Measurements from ENCODE around the gene MRPL53.
"Not testable (repeated sequence)": the region's sequence is repeated elsewhere in the genome, so short reads cannot be mapped to it uniquely, and the experiment has no call there.

The MRPL53 gene

GRCh38 chr2:74457549-74458131 lies 14.8 kb downstream of the MRPL53 start:
- H3K9ac ChIP-seq (ENCODE audit: low read depth, low read length) = peak overlapping the region; percentile 90
- peaks cover 13% of the 10 kb centered on the region for H3K4me1 ChIP-seq (ENCODE audit: insufficient read depth, low read length)
- no peaks in the 10 kb centered on the region for H3K9me3 ChIP-seq (ENCODE audit: control insufficient read depth, insufficient read depth, low read length)
- H3K36me3 ChIP-seq (ENCODE audit: insufficient read depth, low read length) = no peaks in the 10 kb centered on the region

DNA sequence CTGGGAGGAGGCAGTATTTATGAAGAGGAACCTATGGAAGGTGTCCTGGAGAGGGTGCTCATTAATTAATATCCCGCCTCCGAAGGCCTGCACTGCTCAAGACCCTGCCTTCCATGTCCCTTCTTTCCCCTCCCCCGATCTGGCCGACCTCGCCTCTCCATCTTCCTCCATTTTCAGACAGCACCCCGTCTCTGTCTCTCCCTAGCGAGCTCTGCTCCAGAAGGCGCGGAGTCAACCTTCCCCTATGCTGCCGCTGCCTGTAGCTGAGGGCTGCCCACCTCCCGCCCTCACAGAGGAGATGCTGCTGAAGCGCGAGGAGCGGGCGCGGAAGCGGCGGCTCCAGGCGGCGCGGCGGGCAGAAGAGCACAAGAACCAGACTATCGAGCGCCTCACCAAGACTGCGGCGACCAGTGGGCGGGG lies 15.3 kb downstream of the MRPL53 start:
- H3K4me1 ChIP-seq (ENCODE audit: insufficient read depth, low read length) = peaks cover 16% of the 10 kb centered on the region
- peak overlapping the region; percentile 66 for H3K9ac ChIP-seq (ENCODE audit: low read depth, low read length)
- no peaks in the 10 kb centered on the region for H3K9me3 ChIP-seq (ENCODE audit: control insufficient read depth, insufficient read depth, low read length)
- H3K36me3 ChIP-seq (ENCODE audit: insufficient read depth, low read length) = no peaks in the 10 kb centered on the region

DNA sequence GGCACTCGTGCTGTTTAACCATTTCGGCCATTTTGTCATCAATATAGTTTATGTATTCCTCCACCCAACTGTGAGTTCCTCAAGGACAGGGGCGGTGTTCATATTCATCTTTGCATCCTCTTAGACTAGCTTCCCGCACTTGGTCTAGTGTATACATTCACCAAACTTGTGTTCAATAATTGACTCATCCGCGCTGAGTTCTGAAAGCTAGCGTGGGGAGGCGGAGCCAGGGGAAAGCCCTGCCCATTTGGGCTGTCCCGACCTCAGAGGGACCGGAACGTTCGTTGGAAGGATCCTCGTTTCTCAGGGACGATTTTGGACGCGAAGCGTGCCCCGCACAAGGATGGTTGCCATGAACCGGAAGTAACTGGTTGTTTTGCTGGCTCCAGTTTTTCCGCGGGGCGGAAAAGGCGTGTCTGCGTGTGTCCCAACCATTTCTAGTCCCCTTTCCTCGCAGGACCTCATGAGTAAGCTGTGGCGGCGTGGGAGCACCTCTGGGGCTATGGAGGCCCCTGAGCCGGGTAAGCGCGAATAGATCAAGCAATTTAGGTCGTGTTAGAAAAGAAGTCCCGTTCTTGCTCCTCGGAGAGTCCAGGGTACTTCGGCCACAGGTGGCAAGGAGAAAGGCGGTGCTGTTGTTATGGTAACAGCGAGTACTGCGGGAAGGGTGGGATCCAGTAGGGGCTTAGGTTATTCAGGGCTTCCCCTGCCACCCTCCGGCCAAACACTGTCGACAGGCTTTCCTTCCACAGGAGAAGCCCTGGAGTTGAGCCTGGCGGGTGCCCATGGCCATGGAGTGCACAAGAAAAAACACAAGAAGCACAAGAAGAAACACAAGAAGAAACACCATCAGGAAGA lies 17.6 kb downstream of the MRPL53 start, which contains the start of gene INO80B:
Gene INO80B (plus strand): TSS at position 434 of the 858 bp plus-strand sequence. CDS start 30 bp downstream, at position 464.
- H3K4me1 ChIP-seq (ENCODE audit: insufficient read depth, low read length) = peaks cover 16% of the 10 kb centered on the region

DNA sequence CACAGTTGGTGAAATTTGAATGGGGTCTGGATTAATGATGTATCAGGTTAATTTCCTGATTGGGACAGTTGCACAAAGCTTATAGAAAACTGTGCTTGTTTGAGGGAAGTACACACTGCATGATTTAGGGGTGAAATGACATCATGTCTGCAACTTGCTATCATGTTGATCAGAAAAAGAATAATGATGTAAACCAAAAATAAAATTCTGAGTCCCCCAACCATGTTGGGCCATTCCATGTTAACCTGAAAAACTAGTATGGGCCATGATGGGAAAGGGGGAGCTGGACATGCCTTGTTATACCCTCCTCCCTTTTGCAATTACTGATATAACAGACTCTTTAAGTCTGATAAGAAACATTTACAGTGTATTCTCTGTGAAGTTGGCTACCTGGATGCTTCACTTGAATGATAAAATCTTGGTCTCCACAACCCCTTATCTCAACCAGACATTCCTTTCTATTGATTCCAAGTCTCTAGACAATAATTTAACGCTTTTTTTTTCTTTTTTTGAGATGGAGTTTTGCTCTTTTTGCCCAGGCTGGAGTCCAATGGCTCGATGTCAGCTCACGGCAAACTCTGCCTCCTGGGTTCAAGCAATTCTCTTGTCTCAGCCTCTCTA lies 21.8 kb downstream of the MRPL53 start:
- no peaks in the 10 kb centered on the region for H3K36me3 ChIP-seq (ENCODE audit: insufficient read depth, low read length)
- H3K4me1 ChIP-seq (ENCODE audit: insufficient read depth, low read length) = peaks cover 5% of the 10 kb centered on the region; the same call in 1 of the 2 replicates
- no peaks in the 10 kb centered on the region for H3K9me3 ChIP-seq (ENCODE audit: control insufficient read depth, insufficient read depth, low read length)
- H3K9ac ChIP-seq (ENCODE audit: low read depth, low read length) = no peak overlapping the region

More for the DNA sequence above, 17.6 kb downstream of the MRPL53 start, which contains the start of gene INO80B:
- Histone ChIP-seq H3K9me3 (ENCODE audit: control insufficient read depth, insufficient read depth, low read length) (no peaks in the 10 kb centered on the region), H3K36me3 (ENCODE audit: insufficient read depth, low read length) (no peaks in the 10 kb centered on the region), H3K9ac (ENCODE audit: low read depth, low read length) (peak within 1 kb of the TSS; percentile 95)

DNA sequence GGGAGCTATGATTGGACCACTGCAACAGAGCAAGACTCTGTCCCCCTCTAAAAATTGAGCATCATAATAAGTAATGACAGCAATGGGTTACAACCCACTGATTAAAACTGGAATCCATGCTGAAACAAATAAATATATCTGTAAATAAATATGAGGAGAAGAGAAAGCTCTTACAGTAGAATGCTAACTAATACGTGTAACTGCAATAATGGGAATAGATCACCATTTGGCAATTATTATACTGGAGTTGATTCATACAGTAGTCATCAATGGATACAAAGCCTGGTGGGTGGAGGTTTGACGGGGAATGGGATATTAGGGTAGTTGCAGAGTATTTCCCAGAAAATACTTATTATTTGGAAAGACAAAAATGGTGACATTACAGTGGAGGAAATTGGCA lies 23.7 kb downstream of the MRPL53 start:
- no peak overlapping the region for H3K9ac ChIP-seq (ENCODE audit: low read depth, low read length)
- no peaks in the 10 kb centered on the region for H3K9me3 ChIP-seq (ENCODE audit: control insufficient read depth, insufficient read depth, low read length)
- no peaks in the 10 kb centered on the region for H3K36me3 ChIP-seq (ENCODE audit: insufficient read depth, low read length)
- H3K4me1 ChIP-seq (ENCODE audit: insufficient read depth, low read length) = peaks cover 15% of the 10 kb centered on the region

DNA sequence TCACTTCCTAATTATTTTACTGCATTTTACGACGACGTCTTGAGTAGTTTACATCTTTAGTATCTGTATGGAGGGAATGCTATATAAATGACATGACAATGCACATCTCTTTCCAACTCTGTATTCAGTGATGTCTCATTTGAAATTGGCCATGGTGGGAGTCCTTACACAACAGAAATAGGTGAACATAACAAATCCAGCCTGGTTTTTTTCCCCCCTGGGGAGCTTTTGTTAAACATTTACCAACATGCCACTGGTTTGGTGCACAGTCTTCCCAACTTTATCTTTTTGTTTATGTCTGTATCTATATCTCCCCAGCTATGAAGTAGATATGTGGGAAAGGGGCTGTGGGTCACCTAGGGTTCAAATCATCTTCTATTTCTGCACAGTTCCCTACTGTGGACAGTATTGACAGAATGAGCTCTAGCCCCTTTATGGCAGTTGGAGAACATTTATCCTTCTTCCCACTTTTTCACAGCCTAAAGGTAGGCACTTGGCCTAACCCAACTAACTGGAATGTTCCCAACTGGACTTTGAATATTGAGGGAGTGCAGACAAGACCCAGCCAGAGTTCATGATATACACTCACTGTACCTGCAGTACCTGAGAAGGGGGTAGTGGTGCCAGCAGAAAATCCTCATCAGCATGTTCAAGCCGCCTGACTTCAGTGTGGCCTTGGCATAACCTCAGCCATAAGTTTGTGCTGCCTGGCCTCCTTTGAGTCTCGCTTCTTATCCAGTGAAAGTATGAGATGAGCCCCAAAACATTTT lies 25.1 kb downstream of the MRPL53 start:
- no peaks in the 10 kb centered on the region for H3K36me3 ChIP-seq (ENCODE audit: insufficient read depth, low read length)
- no peaks in the 10 kb centered on the region for H3K9me3 ChIP-seq (ENCODE audit: control insufficient read depth, insufficient read depth, low read length)
- no peak overlapping the region for H3K9ac ChIP-seq (ENCODE audit: low read depth, low read length)
- peaks cover 11% of the 10 kb centered on the region for H3K4me1 ChIP-seq (ENCODE audit: insufficient read depth, low read length)

DNA sequence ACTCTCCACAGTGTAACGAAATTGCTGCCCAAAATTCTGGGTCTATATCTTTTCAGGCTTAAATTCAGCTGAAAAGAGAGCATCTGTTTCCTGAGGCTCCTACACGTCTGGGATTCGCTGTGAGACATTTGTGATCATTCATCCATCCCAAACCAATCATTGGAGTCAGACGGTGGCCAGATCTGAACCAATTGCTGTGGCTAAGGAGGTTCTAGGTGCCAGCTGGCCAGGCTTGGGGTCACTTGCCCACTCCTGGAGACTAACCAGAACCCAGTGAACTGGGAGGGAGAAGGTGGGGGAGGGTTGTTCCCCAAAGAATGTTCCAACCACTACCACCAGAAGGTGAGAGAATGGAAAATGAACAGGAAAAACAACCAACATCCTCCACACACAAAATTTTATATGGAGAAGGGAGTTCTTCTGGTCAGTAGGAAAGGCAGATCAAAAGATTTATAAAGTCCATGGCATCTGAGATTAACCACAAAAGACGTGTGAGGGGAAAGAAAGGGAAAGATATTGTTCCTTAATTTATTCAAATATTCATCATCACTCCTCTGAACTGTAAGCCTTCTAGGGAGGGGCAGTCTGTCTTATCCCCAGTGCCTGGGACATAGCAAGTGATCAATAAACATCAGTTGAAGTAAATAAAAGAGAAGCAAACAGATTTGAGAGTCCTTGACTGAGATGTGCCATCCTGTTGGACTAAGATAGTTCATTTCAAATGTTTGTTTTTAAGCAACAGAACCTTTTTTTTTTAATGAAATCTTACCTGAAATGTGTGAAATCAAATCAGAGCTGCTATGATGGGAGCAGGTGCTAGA lies 27.8 kb downstream of the MRPL53 start:
- H3K36me3 ChIP-seq (ENCODE audit: insufficient read depth, low read length) = no peaks in the 10 kb centered on the region
- H3K4me1 ChIP-seq (ENCODE audit: insufficient read depth, low read length) = peaks cover 11% of the 10 kb centered on the region
- no peak overlapping the region for H3K9ac ChIP-seq (ENCODE audit: low read depth, low read length)
- H3K9me3 ChIP-seq (ENCODE audit: control insufficient read depth, insufficient read depth, low read length) = no peaks in the 10 kb centered on the region

DNA sequence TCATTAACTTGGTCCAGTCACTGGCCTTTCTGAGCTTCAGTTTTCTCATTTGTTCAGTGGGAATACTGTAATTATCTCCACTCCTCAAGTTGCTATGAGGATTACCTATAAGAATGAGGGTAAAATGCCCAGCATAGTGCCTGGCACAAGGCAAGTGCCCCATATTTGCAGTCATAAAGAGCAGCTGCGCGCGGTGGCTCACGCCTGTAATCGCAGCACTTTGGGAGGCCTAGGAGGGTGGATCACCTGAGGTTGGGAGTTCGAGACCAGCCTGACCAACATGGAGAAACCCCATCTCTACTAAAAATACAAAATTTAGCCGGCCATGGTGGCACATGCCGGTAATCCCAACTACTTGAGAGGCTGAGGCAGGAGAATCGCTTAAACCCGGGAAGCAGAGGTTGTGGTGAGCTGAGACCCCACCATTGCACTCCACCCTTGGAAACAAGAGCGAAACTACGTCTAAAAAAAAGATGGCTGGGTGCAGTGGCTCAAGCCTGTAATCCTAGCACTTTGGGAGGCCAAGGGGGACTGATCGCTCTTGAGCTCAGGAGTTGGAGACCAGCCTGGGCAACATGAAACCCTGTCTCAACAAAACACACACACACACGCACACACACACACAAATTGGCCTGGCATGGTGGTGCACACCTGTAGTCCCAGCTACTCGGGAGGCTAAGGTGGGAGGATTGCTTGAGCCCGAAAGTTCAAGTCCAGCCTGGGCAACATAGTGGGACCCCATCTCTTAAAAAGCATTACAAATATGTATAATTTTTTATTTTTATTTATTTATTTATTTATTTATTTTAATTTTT lies 29.8 kb downstream of the MRPL53 start:
- Histone ChIP-seq H3K4me1 (ENCODE audit: insufficient read depth, low read length) (peaks cover 31% of the 10 kb centered on the region), H3K9ac (ENCODE audit: low read depth, low read length) (peak overlapping the region; percentile 73)
- not testable (repeated sequence) for H3K36me3 ChIP-seq (ENCODE audit: insufficient read depth, low read length); H3K9me3 ChIP-seq (ENCODE audit: control insufficient read depth, insufficient read depth, low read length)

DNA sequence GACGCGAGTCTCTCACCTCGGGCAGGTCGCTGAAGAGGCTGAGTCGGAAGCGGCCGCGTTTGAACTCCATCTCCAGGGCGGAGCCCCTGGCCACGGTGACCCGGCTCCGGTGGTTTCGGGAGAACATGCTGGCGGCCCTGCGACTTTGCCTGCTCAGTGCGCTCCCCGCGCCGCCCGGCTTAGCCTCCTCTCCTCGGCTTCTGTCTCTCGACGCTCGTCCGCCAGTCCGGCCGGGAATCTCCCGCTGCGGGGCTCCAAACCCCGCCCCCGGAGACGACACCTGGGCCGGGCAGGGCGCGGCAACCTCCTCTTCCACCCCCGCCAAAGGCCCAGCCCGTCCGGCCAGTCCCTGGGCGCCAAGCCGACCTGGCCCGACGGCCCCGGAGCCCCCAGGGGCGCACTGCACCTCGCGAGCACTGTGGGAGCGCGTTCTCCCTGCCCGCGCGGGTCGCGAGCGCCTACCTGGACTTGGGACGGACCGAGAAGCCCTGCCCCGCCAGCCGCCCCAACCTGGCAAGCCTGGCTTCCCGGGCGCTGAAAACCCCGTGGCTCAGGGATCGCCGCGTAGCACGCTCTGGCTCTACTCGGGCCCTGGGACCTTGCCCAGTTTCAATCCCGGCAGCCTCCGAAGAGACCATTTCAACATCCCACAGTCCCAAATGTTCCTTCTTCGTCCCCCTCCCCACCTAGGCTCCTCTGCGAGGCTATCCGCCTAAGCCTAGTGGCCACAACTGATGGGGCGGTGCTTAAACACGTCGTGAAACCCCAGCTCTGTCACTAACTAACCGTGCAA lies 30.6 kb downstream of the MRPL53 start, which contains the start of gene RTKN:
Gene RTKN (minus strand): TSS at position 248 of the 793 bp plus-strand sequence. CDS start 121 bp downstream, at position 127.
- H3K4me1 ChIP-seq (ENCODE audit: insufficient read depth, low read length) = peaks cover 39% of the 10 kb centered on the region
- H3K36me3 ChIP-seq (ENCODE audit: insufficient read depth, low read length) = no peaks in the 10 kb centered on the region
- H3K9ac ChIP-seq (ENCODE audit: low read depth, low read length) = peak within 1 kb of the TSS; percentile 73
- H3K9me3 ChIP-seq (ENCODE audit: control insufficient read depth, insufficient read depth, low read length) = no peaks in the 10 kb centered on the region

DNA sequence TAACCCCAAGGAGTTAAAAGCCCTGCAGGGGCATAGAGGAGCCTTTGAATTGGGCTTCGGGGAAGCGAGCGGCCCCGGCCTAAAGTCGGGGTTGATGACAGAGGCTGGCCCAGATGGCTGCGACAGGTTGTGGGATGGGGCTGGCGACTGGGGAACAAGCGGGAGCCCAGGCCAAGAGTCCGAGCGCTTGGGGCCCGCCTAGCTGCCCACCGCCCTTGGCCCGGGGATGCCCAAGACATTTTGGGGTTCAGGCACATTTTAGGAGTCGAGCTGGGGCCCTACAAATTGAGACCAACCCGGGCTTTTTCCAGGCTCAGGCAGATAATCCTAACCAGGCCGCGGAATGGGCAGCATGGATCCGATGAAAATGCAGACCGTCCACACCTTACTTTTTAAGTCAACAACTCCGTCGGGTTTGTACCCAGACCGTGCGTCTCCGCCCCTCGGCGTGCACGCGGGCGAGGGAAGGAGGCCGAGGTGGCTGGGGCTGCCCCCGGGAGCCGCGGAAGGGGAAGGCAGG lies 31.2 kb downstream of the MRPL53 start:
- peaks cover 41% of the 10 kb centered on the region for H3K4me1 ChIP-seq (ENCODE audit: insufficient read depth, low read length)
- peak overlapping the region; percentile 73 for H3K9ac ChIP-seq (ENCODE audit: low read depth, low read length)
- no peaks in the 10 kb centered on the region for H3K9me3 ChIP-seq (ENCODE audit: control insufficient read depth, insufficient read depth, low read length)

GRCh38 chr2:74440378-74441169 lies 31.9 kb downstream of the MRPL53 start:
- H3K9ac ChIP-seq (ENCODE audit: low read depth, low read length) = peak overlapping the region; percentile 73
- no peaks in the 10 kb centered on the region for H3K36me3 ChIP-seq (ENCODE audit: insufficient read depth, low read length)
- H3K4me1 ChIP-seq (ENCODE audit: insufficient read depth, low read length) = peaks cover 41% of the 10 kb centered on the region
- no peaks in the 10 kb centered on the region for H3K9me3 ChIP-seq (ENCODE audit: control insufficient read depth, insufficient read depth, low read length)

More for the DNA sequence above, 31.2 kb downstream of the MRPL53 start:
- H3K36me3 ChIP-seq (ENCODE audit: insufficient read depth, low read length) = no peaks in the 10 kb centered on the region

Measured in ES-I3 (cell line).